ENCODE results near the gene STX5.

STX5 gene

GRCh38 chr11:62801071-62801470 is 30.8 kb downstream of the STX5 start:
- TF ChIP-seq, protein P1, sequence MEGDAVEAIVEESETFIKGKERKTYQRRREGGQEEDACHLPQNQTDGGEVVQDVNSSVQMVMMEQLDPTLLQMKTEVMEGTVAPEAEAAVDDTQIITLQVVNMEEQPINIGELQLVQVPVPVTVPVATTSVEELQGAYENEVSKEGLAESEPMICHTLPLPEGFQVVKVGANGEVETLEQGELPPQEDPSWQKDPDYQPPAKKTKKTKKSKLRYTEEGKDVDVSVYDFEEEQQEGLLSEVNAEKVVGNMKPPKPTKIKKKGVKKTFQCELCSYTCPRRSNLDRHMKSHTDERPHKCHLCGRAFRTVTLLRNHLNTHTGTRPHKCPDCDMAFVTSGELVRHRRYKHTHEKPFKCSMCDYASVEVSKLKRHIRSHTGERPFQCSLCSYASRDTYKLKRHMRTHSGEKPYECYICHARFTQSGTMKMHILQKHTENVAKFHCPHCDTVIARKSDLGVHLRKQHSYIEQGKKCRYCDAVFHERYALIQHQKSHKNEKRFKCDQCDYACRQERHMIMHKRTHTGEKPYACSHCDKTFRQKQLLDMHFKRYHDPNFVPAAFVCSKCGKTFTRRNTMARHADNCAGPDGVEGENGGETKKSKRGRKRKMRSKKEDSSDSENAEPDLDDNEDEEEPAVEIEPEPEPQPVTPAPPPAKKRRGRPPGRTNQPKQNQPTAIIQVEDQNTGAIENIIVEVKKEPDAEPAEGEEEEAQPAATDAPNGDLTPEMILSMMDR (IDR thresholded peaks at IDR 0.05; ENCODE audit: low read depth, low read length, missing control alignments), result no peak
- H3K4me3 ChIP-seq (replicated peaks; ENCODE audit: low read depth, low read length), result no peak overlapping the region
- DNase-seq (ENCODE audit: extremely low read depth, low read depth), result no peak

- no peak overlapping the region for H3K4me3 ChIP-seq (replicated peaks; ENCODE audit: low read depth, low read length)
- TF ChIP-seq, protein P1 (IDR thresholded peaks at IDR 0.05; ENCODE audit: low read depth, low read length, missing control alignments), result no peak
- no peak for DNase-seq (ENCODE audit: extremely low read depth, low read depth)
These were observed 32.4 kb downstream of the STX5 start for GRCh38 chr11:62799486-62799885.

GRCh38 chr11:62796281-62796680 is 35.6 kb downstream of the STX5 start:
- DNase-seq (ENCODE audit: extremely low read depth, low read depth), result no peak
- no peak overlapping the region for H3K4me3 ChIP-seq (replicated peaks; ENCODE audit: low read depth, low read length)
- TF ChIP-seq, protein P1 (IDR thresholded peaks at IDR 0.05; ENCODE audit: low read depth, low read length, missing control alignments), result no peak

DNA sequence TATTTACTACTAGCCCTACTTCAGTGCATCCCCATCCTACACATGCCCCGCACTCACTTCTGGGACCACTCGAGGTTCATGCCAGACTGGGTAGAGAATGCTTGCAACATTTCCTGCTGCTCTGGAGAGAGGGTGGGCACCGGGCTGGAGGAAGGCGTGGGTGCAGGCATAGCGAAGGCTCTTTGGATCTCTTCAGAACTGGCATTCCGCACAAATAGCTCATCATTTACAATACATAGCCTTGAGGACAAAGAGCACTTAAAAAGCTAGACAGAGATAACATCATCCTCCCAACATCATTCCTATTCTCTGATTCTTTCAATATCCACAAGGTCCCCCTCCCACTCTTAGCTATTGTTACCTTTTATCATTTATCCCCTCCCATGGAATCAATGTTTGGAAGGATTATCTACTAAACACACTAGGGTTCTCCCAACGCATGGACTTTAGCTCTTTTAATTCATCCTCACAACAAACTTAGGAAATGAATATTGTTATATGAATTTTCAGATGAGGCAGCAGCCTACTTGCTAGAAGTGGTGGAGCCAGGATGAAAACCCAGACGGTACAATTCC is 37.6 kb downstream of the STX5 start:
- TF ChIP-seq, protein P1 (IDR thresholded peaks at IDR 0.05; ENCODE audit: low read depth, low read length, missing control alignments), result no peak
- no peak for DNase-seq (ENCODE audit: extremely low read depth, low read depth)
- no peak overlapping the region for H3K4me3 ChIP-seq (replicated peaks; ENCODE audit: low read depth, low read length)

- TF ChIP-seq, protein P1 (IDR thresholded peaks at IDR 0.05; ENCODE audit: low read depth, low read length, missing control alignments), result no peak
- no peak for DNase-seq (ENCODE audit: extremely low read depth, low read depth)
- H3K4me3 ChIP-seq (replicated peaks; ENCODE audit: low read depth, low read length), result peak overlapping the region; percentile 88
These were observed 39.7 kb downstream of the STX5 start for GRCh38 chr11:62792202-62792575.

DNA sequence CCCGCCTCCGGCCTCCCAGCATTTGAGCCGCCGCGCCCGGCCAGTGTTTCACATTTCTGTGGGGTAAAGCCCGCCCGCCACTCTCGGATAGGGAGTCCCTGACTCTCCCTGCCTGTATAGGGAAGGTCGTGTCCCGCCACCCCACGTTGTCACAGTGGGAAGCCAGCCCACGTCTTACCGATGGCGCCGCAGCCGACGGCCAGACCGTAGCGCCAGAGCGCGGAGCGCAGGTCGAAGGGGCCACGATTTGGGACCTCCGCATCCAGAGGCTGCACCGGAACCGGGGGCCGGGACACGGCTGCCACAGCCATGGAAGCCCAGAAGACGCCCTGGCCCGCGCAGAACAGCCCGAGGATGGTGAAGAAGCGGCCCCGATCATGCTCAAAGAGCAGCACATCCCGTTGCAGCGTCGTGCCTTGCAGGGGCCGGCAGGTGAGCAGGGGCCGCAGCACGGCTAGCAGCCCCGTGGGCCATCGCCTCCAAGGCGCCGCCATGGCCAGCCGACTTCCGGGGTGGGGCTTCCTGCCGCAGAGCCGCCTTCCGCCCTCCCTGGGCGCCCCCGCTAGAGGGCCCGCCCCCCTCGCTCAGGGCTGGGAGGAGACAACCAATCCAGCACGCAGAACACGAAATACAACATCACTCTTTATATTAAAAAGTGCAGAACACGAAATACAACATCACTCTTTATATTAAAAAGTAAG is 40.2 kb downstream of the STX5 start, which contains the start of gene TMEM223:
Gene TMEM223, minus strand, starts transcription at position 506 of the 701 bp plus-strand sequence. Its CDS starts 12 bp downstream, at position 494.
- H3K4me3 ChIP-seq (replicated peaks; ENCODE audit: low read depth, low read length), result peak within 1 kb of the TSS; percentile 88
- TF ChIP-seq, protein P1 (IDR thresholded peaks at IDR 0.05; ENCODE audit: low read depth, low read length, missing control alignments), result no peak
- no peak for DNase-seq (ENCODE audit: extremely low read depth, low read depth)

Data from HFF-Myc (cell line).